Activated CD4-positive, alpha-beta T cell treated with anti-CD3 and anti-CD28 coated beads for 1 hour (primary cell): Measurements from ENCODE around the gene GRM8.

Experiments
- DNase-seq: peaks from one replicate; pipeline ENCODE4 v3.0.0-alpha.2; 2020

GRM8 gene

DNA sequence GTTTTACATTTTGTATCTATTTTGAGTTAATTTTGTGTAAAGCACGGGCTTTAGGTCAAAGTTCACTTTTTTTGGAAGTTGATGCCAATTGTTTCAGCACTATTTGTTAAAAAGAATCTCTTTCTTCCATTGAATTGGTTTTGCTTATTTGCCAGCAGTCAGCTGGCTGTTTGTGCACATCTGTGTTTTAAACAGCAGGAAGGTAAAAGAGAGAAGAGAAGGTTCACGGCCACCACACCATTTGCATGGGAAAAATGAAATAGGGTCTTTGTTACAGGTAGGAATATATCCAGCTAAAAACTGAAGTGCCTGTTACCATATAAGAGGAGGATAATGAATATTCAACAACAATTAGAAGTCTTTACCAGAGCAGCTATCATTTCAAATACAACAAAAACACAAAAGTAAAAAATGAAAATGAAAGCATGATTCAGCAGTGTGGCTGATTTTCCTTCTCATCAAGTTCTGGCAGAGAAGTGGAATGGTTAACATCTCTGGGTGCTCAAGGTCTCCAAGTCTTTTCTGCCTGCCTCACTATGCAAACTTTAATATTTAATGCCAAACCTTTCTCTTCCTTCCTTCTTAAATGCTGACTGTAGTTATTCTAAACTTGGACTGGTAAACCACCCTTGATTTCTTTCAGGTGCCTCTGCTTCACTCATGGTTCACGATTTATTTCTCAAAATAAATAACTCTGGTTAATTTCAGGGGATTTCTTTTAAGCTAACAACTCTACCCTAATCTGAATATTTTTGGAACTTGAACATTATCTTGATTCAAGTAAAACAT, 841.5 kb downstream of the GRM8 start:
- no peak for DNase-seq

DNA sequence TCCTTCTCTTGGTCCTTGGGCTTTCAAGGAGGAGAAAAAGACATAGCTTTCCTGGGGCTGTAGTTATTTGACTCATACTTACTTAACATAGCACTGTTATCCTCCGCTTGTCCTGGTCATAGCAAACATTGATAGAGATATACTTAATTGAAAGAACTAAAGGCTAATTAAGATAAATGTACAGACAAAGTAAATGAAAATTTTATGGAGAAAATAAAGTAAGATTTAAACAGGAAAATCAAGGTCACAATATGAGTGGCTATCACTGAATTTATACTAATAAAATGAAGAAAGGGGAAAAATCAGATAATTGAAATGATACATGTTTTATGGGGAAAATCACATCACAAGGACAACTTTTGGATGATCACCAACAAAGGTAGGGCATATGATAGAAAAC, 849.7 kb downstream of the GRM8 start:
- DNase-seq, result no peak

DNA sequence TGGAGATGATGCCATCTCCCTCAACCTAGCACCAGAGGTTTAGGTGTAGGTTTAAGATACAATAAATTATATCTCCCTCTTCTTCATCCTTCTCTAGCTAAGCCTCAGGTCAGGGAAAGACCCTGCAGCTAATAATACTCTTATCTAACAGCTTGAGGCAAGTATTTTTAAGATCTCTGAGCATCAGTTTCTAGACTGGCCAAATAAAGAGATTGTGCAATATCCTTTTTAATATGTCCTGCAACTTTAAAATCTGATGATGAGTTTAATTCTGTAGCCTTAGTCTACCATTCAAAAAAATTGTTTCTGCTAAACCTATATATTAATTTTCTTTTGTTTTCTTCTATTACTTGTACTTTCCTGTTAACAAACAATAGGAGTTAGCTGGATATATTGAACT, 850.8 kb downstream of the GRM8 start:
- DNase-seq, result no peak

DNA sequence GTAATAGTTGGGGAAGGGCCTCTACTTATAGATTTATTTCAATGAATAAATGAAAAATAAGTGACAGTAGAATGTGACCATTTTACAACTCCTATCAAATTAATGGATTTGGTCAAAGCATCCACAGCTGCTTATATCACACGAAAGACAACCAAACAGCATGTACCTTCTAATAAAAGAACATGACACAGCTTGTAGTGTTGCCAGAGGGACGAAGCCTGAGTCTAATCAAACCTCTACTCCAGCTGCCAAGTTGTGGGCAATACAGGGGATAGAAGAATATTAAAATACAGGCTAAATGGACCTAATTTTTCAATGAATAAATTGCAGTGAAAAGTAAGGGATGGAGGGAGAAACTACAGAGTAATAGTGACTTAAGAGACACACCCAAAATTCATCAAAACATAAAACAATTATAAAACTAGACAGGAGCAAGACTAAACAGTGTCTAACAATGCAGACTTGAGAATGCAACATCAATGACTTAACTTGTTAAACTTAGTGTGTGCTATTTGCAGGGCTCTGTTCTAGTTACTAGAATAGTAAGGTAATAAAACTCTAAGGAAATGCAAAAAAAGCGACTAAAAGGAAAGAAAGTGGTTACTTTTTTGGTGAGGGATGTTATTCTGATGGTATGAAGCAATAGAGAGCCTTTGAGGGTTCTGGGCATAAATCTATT, 853.8 kb downstream of the GRM8 start:
- no peak for DNase-seq

DNA sequence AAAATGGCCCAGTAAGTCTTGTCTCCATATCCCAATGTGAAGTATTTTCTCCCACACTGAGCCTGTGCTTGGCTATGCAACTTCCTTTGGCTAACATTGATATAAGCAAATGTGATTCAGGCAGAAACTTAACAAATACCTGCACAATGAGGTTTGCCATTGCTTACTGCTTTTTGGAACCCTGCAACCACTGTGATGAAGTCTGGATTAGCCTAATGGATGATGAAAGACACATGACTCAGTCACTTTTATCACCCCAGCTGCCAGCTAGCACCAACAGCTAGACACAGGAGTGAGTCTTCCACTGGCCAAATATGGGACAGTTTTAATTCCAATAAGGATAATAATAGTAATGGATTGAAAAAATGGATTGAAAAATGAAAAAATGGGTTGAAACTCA, 854.5 kb downstream of the GRM8 start:
- DNase-seq, result no peak

GRCh38 chr7:126394406-126394805, 858.3 kb downstream of the GRM8 start:
- DNase-seq, result no peak
